OCI-LY7 (cell line): ENCODE results near the gene CHN1. TPM values are rescaled to one million over a fixed set of nuclear protein-coding genes. Genes with fewer than 3 reads are reported as not detected.

Source experiments
- BruUV-seq: library from RNA; stranded (reverse); fragments of 400-500 nt; replicated peaks from 2 replicates; lab custom pipeline; 2021; lab: Mats Ljungman, UMichigan
- CTCF ChIA-PET: fragments of 300-600 bp; sonication (Branson Sonifier 250); formaldehyde crosslinking; loops from one replicate; lab custom pipeline; 2022; ENCODE audit warnings: antibody characterized with exemption; ENCODE audit not compliant: unreplicated experiment; lab: Charles Lee
- POLR2A ChIA-PET: fragments of 300-600 bp; sonication (Branson Sonifier 250); formaldehyde crosslinking; loops from one replicate; lab custom pipeline; 2022; ENCODE audit warnings: antibody characterized with exemption; lab: Charles Lee
- DNase-seq: peaks from one replicate; pipeline ENCODE4 v3.0.0-alpha.2; 2015; ENCODE audit warnings: low spot score
- H2AFZ ChIP-seq: fragments of 200-600 bp; sonication (generic), shearing (Covaris generic); 2 replicates; pipeline ENCODE4 v1.6.1; 2014; ENCODE audit warnings: mild to moderate bottlenecking, antibody characterized with exemption, low read length, moderate library complexity
- H3K27ac ChIP-seq: fragments of 200-600 bp; sonication (generic); 2 replicates; pipeline ENCODE4 v1.5.1; 2014; ENCODE audit warnings: mixed run types, low read depth, mild to moderate bottlenecking, moderate library complexity, low read length, inconsistent platforms; ENCODE audit not compliant: poor library complexity, severe bottlenecking
- H3K36me3 ChIP-seq: fragments of 200-600 bp; sonication (generic); 2 replicates; pipeline ENCODE4 v1.6.1; 2014; ENCODE audit warnings: mild to moderate bottlenecking, antibody characterized with exemption, low read length, moderate library complexity, mixed read lengths; ENCODE audit not compliant: insufficient read depth
- H3K4me1 ChIP-seq: fragments of 200-600 bp; sonication (generic); 2 replicates; pipeline ENCODE4 v1.5.1; 2014; ENCODE audit warnings: mild to moderate bottlenecking, low read length; ENCODE audit not compliant: insufficient read depth, poor library complexity, severe bottlenecking
- H3K4me2 ChIP-seq: fragments of 200-600 bp; sonication (generic); 2 replicates; pipeline ENCODE4 v1.6.1; 2014; ENCODE audit warnings: mild to moderate bottlenecking, low read length
- H3K4me3 ChIP-seq: fragments of 200-600 bp; sonication (generic); 2 replicates; pipeline ENCODE4 v1.5.1; 2014; ENCODE audit warnings: mild to moderate bottlenecking, low read depth, low read length; ENCODE audit not compliant: poor library complexity, severe bottlenecking
- H3K79me2 ChIP-seq: fragments of 200-600 bp; sonication (generic); 2 replicates; pipeline ENCODE4 v1.6.1; 2016; ENCODE audit warnings: low read depth, mild to moderate bottlenecking, low read length, moderate library complexity, mixed read lengths; ENCODE audit not compliant: insufficient read depth
- H3K9me2 ChIP-seq: fragments of 200-600 bp; sonication (generic); 2 replicates; pipeline ENCODE4 v1.6.1; 2016; ENCODE audit warnings: mild to moderate bottlenecking, low read length, mixed read lengths; ENCODE audit not compliant: insufficient read depth
- H3K9me3 ChIP-seq: fragments of 200-600 bp; sonication (generic); 2 replicates; pipeline ENCODE4 v1.6.1; 2014; ENCODE audit warnings: mild to moderate bottlenecking, mixed run types, low read length, mixed read lengths
- H4K20me1 ChIP-seq: fragments of 200-600 bp; sonication (generic); 2 replicates; pipeline ENCODE4 v1.6.1; 2014; ENCODE audit warnings: mild to moderate bottlenecking, antibody characterized with exemption, low read length, moderate library complexity, mixed read lengths; ENCODE audit not compliant: insufficient read depth
- CTCF ChIP-seq: fragments of 200-600 bp; sonication (generic); conservative IDR thresholded peaks from 2 replicates; pipeline ENCODE4 v1.5.1; 2014; ENCODE audit warnings: mild to moderate bottlenecking, antibody characterized with exemption, low read length, moderate library complexity, mixed read lengths
- EZH2phosphoT487 ChIP-seq: fragments of 200-600 bp; sonication (generic); IDR thresholded peaks from 2 replicates; pipeline ENCODE4 v1.6.1; 2018; ENCODE audit warnings: low read depth, borderline replicate concordance, mild to moderate bottlenecking, mixed run types, antibody characterized with exemption, low read length, moderate library complexity, mixed read lengths
- intact Hi-C: fragments of 100-400 bp; cut with micrococcal nuclease; formaldehyde crosslinking; loops from one replicate; pipeline ENCODE4 v1.10.0; 2022; ENCODE audit not compliant: unreplicated experiment
- total RNA-seq, 2 experiments: library from RNA; depleted of rRNA in 1 of 2; stranded (reverse); fragments of >200 nt in 1 of 2; shearing (Covaris generic) in 1 of 2; gene quantifications; 2 replicates each; pipeline ENCODE4 v1.2.3, GENCODE V29; 2014 to 2022

The CHN1 gene
- total RNA-seq, 2 experiments from 2014 or later = 0.44 TPM; not detected in 1

DNA sequence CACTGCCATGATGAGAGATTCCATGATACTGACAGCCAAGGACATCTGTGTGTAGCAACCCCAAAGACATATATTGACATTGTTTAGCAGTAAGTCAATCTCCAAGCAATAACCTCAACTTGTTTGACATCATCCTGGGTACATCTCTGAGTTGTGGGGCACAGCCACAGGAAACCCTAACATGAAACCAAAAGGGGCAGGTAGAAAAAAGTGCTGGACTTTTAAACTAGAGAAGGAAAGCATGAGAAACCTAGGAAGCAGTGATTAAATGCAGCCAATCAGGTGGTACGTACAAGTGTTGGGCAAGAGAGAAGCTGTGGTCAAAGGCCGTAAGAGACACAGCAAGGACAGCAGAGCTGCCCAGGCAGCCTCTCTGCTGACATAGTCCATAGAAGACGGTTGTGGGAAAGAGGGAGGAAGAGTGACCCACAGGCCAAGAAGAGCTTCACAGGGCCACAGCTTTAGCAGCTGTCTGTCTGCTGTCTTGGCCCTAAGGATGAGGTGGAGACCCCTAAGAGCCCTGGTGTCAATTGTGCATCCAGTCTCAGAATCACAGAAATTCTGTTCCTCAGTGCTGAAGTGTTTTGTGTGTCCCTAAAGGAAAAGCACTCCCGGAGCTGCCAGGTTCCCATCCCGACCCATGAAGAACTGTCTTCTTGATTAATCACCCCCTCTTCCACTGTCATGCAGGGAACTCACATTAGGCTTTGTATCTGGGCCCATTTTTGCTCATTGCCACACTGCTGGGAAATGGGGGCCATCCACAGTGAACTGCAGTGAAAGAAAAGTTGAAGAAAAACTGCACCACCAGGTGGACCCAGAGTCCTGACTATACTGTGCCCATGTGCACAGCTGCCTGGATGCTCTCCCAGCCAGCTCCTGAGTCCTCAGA, 25.4 kb upstream of the CHN1 start:
- peak; percentile 35 for DNase-seq
- ChIA-PET CTCF (no interaction called here), POLR2A (interaction anchor here (1.3 kb wide), 1 partner anchor 18 kb away, joined by 3 read pairs; no protein-coding TSS in a partner anchor)
- no peaks in the 10 kb centered on the region for H3K9me2 ChIP-seq
- H4K20me1 ChIP-seq = no peaks in the 10 kb centered on the region
- no peaks in the 10 kb centered on the region for H3K4me1 ChIP-seq
- no peaks in the 10 kb centered on the region for H3K9me3 ChIP-seq
- no TSS peak for BruUV-seq
- H2AFZ ChIP-seq = no peak overlapping the region
- no peaks in the 10 kb centered on the region for H3K79me2 ChIP-seq
- H3K27ac ChIP-seq = no peak overlapping the region
- no peak overlapping the region for H3K4me3 ChIP-seq
- TF ChIP-seq CTCF (peak; percentile 60), EZH2phosphoT487 (no peak)
- no peak overlapping the region for H3K4me2 ChIP-seq
- H3K36me3 ChIP-seq = no peaks in the 10 kb centered on the region
- intact Hi-C loops = loop anchor here (10.0 kb wide), 2 partner anchors 154 to 254 kb away; partner anchors contain the start of gene ATP5MC3

GRCh38 chr2:175027755-175028154, 22.6 kb upstream of the CHN1 start:
- ChIA-PET POLR2A (no interaction called here), CTCF (no interaction called here)
- Histone ChIP-seq H3K79me2 (no peaks in the 10 kb centered on the region), H2AFZ (no peak overlapping the region), H3K36me3 (no peaks in the 10 kb centered on the region), H3K9me2 (no peaks in the 10 kb centered on the region), H3K4me1 (no peaks in the 10 kb centered on the region), H3K4me3 (no peak overlapping the region), H4K20me1 (no peaks in the 10 kb centered on the region), H3K4me2 (no peak overlapping the region), H3K27ac (no peak overlapping the region), H3K9me3 (no peaks in the 10 kb centered on the region)
- BruUV-seq = no TSS peak
- no peak for TF ChIP-seq EZH2phosphoT487
- TF ChIP-seq CTCF = no peak
- no peak for DNase-seq
- intact Hi-C loops = no loop called here

DNA sequence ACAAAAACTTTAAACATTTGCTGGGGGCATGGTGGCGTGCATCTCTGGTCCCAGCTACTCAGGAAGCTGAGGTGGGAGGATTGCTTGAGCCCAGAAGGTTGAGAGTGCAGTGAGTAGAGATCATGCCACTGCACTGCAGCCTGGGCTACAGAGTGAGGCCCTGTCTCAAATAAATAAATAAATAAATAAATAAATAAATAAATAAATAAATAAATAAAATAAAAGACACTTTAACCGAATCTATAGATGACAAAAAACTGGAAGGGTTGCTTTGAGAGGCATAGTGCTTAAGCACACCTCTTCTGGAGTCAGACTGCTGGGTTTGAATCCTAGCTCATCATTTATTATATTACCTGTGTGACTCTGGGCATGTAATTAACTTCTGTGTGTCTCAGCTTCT, 21.2 kb upstream of the CHN1 start:
- Histone ChIP-seq H3K4me2 (no peak overlapping the region), H3K27ac (no peak overlapping the region), H3K4me3 (no peak overlapping the region), H3K36me3 (no peaks in the 10 kb centered on the region), H3K4me1 (no peaks in the 10 kb centered on the region), H3K9me3 (no peaks in the 10 kb centered on the region), H3K79me2 (no peaks in the 10 kb centered on the region), H4K20me1 (no peaks in the 10 kb centered on the region), H3K9me2 (no peaks in the 10 kb centered on the region), H2AFZ (no peak overlapping the region)
- DNase-seq = no peak
- BruUV-seq = no TSS peak
- no peak for TF ChIP-seq EZH2phosphoT487
- no peak for TF ChIP-seq CTCF
- CTCF ChIA-PET = no interaction called here
- POLR2A ChIA-PET = interaction anchor here (1.0 kb wide), 1 partner anchor 179 kb away, joined by 3 read pairs; no protein-coding TSS in a partner anchor
- intact Hi-C loops = no loop called here
